WERI-Rb-1 (cell line): ENCODE data around the gene COLEC11.
"Not testable (repeated sequence)": the region's sequence is repeated elsewhere in the genome, so short reads cannot be mapped to it uniquely, and the experiment has no call there.

ENCODE experiments used
- DNase-seq: peaks from one replicate; pipeline ENCODE4 v3.0.0-alpha.2; 2020
- H3K27ac ChIP-seq: fragments of 250-450 bp; sonication (Bioruptor Pico); 2 replicates; pipeline ENCODE4 v1.5.1; 2020; ENCODE audit warnings: mild to moderate bottlenecking, moderate library complexity
- H3K27me3 ChIP-seq: fragments of 250-450 bp; sonication (Bioruptor Pico); 2 replicates; pipeline ENCODE4 v1.5.1; 2021; ENCODE audit warnings: mild to moderate bottlenecking, low read depth, moderate library complexity; ENCODE audit not compliant: insufficient read depth, severe bottlenecking
- H3K36me3 ChIP-seq: fragments of 250-450 bp; sonication (Bioruptor Pico); 2 replicates; pipeline ENCODE4 v1.5.1; 2020; ENCODE audit warnings: mild to moderate bottlenecking, moderate library complexity
- H3K4me3 ChIP-seq: 2 replicates; pipeline ENCODE4 v1.5.1; 2011; ENCODE audit warnings: low read depth, mild to moderate bottlenecking, control low read depth, low read length
- H3K9me3 ChIP-seq: fragments of 250-450 bp; sonication (Bioruptor Pico); 2 replicates; pipeline ENCODE4 v1.5.1; 2021; ENCODE audit warnings: mild to moderate bottlenecking, moderate library complexity; ENCODE audit not compliant: severe bottlenecking
- TF ChIP-seq, protein P1 (sequence below): IDR thresholded peaks from 2 replicates; pipeline ENCODE4 v1.5.1; 2011; ENCODE audit warnings: low read depth, mild to moderate bottlenecking, control low read depth, inconsistent platforms, low read length

The COLEC11 gene

DNA sequence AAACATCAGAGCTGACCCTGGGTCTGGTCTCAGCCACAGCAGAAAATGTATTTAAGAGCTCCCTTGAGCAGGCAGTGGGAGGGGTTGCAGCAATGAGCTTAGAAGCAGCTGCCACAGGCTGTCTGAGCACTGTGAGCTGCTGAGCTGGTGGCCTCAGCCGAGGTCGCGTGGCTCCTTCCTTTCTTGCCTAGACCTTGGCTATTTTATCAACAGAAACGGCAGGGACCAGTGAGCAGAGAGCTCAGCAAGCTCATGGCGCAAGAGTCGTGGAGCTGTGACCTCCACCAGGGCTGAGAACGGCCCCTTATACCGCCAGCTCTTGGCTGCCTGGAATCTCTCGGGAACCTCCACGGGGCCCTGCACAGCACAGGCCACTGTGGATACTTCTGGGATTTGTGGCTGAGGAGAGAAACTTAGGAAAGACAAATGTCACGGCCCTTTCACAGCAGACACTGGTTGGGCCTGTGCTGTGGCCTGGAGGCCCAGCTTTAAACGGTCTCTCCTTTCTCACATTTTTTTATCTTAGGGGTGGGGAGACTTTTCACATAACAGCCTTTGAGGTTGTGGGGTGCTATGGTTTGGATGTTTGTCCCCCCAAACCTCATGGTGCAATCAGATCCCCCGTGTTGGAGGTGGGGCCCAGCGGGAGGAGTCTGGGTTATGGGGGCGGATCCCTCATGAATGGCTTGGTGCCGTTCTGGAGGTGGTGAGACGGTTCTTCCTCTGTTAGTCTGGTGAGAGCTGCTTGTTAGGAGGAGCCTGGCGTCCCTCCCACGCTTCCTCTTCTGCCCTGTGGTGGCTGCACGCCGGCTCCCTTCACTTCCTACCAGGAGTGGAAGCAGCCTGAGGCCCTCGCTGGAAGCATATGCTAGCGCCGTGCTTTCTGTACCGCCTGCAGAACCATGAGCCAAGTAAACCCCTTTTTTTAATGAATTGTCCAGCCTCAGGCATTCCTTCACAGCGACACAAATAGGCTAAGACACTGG is 64.8 kb downstream of the COLEC11 start:
- H3K27ac ChIP-seq = peak overlapping the region; percentile 97
- peak; percentile 97 for DNase-seq
- H3K36me3 ChIP-seq = no peaks in the 10 kb centered on the region
- H3K27me3 ChIP-seq = no peaks in the 10 kb centered on the region
- H3K9me3 ChIP-seq = no peaks in the 10 kb centered on the region
- TF ChIP-seq, protein P1, sequence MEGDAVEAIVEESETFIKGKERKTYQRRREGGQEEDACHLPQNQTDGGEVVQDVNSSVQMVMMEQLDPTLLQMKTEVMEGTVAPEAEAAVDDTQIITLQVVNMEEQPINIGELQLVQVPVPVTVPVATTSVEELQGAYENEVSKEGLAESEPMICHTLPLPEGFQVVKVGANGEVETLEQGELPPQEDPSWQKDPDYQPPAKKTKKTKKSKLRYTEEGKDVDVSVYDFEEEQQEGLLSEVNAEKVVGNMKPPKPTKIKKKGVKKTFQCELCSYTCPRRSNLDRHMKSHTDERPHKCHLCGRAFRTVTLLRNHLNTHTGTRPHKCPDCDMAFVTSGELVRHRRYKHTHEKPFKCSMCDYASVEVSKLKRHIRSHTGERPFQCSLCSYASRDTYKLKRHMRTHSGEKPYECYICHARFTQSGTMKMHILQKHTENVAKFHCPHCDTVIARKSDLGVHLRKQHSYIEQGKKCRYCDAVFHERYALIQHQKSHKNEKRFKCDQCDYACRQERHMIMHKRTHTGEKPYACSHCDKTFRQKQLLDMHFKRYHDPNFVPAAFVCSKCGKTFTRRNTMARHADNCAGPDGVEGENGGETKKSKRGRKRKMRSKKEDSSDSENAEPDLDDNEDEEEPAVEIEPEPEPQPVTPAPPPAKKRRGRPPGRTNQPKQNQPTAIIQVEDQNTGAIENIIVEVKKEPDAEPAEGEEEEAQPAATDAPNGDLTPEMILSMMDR = no peak
- H3K4me3 ChIP-seq = peak overlapping the region; percentile 20

- H3K4me3 ChIP-seq, H3K9me3 ChIP-seq, H3K27me3 ChIP-seq, H3K36me3 ChIP-seq, DNase-seq: not testable (repeated sequence)
- peak overlapping the region; percentile 97 for H3K27ac ChIP-seq
Observed at GRCh38 chr2:3660640-3661039, 65.7 kb downstream of the COLEC11 start.

DNA sequence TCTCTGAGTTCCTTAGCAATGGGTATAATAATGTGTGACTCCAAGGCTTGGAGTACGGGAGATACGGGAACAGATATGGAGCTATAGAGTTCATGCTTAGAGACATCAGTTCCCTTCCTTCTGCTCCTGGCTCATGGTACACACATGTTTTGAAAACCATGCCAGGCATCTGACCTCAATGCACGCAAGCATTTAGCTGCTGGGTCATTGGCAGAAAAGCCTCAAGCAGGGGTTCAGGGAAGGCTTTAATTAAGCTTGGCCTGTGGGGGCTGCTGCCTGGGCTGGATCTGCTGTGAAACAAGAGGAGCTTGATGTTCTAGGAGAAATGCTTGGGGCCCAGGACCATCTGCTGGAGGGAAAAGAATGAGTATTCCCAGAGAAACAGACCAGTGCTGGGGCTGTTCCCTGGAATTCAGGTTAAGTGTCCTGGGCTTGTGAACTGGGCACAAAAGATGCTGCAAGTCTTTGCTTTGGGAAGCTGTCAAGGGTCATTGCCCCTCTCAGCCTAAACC is 66.3 kb downstream of the COLEC11 start:
- DNase-seq = peak; percentile 51
- Histone ChIP-seq H3K9me3 (no peaks in the 10 kb centered on the region), H3K36me3 (no peaks in the 10 kb centered on the region), H3K27me3 (no peaks in the 10 kb centered on the region), H3K27ac (peak overlapping the region; percentile 97), H3K4me3 (no peak overlapping the region)
- TF ChIP-seq, protein P1 = no peak

- H3K4me3 ChIP-seq = no peak overlapping the region
- no peak overlapping the region; the same call in 1 of the 2 replicates for H3K27ac ChIP-seq
- TF ChIP-seq, protein P1 = no peak
- H3K27me3 ChIP-seq = no peaks in the 10 kb centered on the region
- peak; percentile 9 for DNase-seq
- no peaks in the 10 kb centered on the region for H3K36me3 ChIP-seq
- H3K9me3 ChIP-seq = no peaks in the 10 kb centered on the region
Observed at GRCh38 chr2:3662239-3662638, 67.3 kb downstream of the COLEC11 start.

- Histone ChIP-seq H3K27ac (no peak overlapping the region), H3K27me3 (no peaks in the 10 kb centered on the region), H3K36me3 (no peaks in the 10 kb centered on the region), H3K4me3 (no peak overlapping the region), H3K9me3 (no peaks in the 10 kb centered on the region)
- no peak for DNase-seq
- TF ChIP-seq, protein P1 = no peak
Observed at GRCh38 chr2:3664118-3664517, 69.2 kb downstream of the COLEC11 start.

- Histone ChIP-seq H3K27ac (no peak overlapping the region), H3K4me3 (no peak overlapping the region), H3K36me3 (no peaks in the 10 kb centered on the region), H3K9me3 (no peaks in the 10 kb centered on the region), H3K27me3 (no peaks in the 10 kb centered on the region)
- peak; percentile 5 for DNase-seq
- TF ChIP-seq, protein P1 = no peak
Observed at GRCh38 chr2:3664925-3665324, 70.0 kb downstream of the COLEC11 start.
